H1 (cell line): ENCODE data around the gene TEF. TPM values are rescaled to one million over a fixed set of nuclear protein-coding genes. Genes with fewer than 3 reads are reported as not detected.
A peak's percentile ranks its signal among the peaks of the same experiment; 100 is the strongest.

Experiments used
- CTCF ChIA-PET: fragments of 300-600 bp; sonication (Branson Sonifier 250); formaldehyde crosslinking; loops from one replicate; lab custom pipeline; 2021; ENCODE audit not compliant: partially characterized antibody; lab: Charles Lee
- POLR2A ChIA-PET: fragments of 300-600 bp; sonication (Branson Sonifier 250); formaldehyde crosslinking; loops from one replicate; lab custom pipeline; 2021; ENCODE audit warnings: inconsistent platforms; ENCODE audit not compliant: partially characterized antibody; lab: Charles Lee
- DNase-seq, 2 experiments: peaks; one replicate each; pipeline versions ENCODE4 v3.0.0 to v3.0.0-alpha.2; 2010 to 2022; ENCODE audit warnings: low spot score in 2 of 2, low read depth in 1 of 2, mixed read lengths in 1 of 2
- FAIRE-seq: peaks from 2 replicates; lab custom pipeline; 2011; peaks lifted over from hg19 to GRCh38; lab: Jason Lieb, UNC
- H2AFZ ChIP-seq: 2 replicates; pipeline ENCODE4 v1.8.1; 2012; ENCODE audit warnings: low read length, inconsistent platforms
- H2AK5ac ChIP-seq: 2 replicates; pipeline ENCODE4 v1.6.1; 2013; ENCODE audit warnings: low read depth, low read length
- H2BK120ac ChIP-seq: replicated peaks from 2 replicates; pipeline ENCODE3; 2013; ENCODE audit warnings: low read depth, low read length, inconsistent platforms
- H2BK12ac ChIP-seq: 2 replicates; pipeline ENCODE4 v1.6.1; 2013; ENCODE audit warnings: low read depth, low read length
- H2BK15ac ChIP-seq: 2 replicates; pipeline ENCODE4 v1.6.1; 2013; ENCODE audit warnings: low read length
- H2BK20ac ChIP-seq: 2 replicates; pipeline ENCODE4 v1.6.1; 2013; ENCODE audit warnings: low read length
- H2BK5ac ChIP-seq: 2 replicates; pipeline ENCODE4 v1.6.1; 2013; ENCODE audit warnings: low read depth, low read length
- H3K14ac ChIP-seq: 2 replicates; pipeline ENCODE4 v1.6.1; 2013; ENCODE audit warnings: inconsistent platforms; ENCODE audit not compliant: insufficient read length
- H3K18ac ChIP-seq: 2 replicates; pipeline ENCODE4 v1.6.1; 2013; ENCODE audit warnings: low read length; ENCODE audit errors: extremely low read depth
- H3K23ac ChIP-seq: 2 replicates; pipeline ENCODE4 v1.6.1; 2013; ENCODE audit warnings: inconsistent platforms; ENCODE audit not compliant: insufficient read length
- H3K23me2 ChIP-seq: 2 replicates; pipeline ENCODE4 v1.6.1; 2013; ENCODE audit warnings: low read depth, low read length
- H3K27ac ChIP-seq: 2 replicates; pipeline ENCODE4 v1.6.1; 2011; ENCODE audit warnings: low read depth, low read length, inconsistent platforms
- H3K27me3 ChIP-seq, 4 experiments: replicated peaks in 1 of 4; 1 replicate in 1 of 4; 2 replicates in 3 of 4; pipeline versions ENCODE4 v1.6.1 to v1.8.1; 2011 to 2013; ENCODE audit warnings: low read length in 3 of 4, mild to moderate bottlenecking in 3 of 4, inconsistent platforms in 2 of 4, mixed read lengths in 2 of 4, moderate library complexity in 1 of 4; ENCODE audit not compliant: control insufficient read depth in 3 of 4, insufficient read depth in 3 of 4; ENCODE audit errors: extremely low read depth in 1 of 4
- H3K36me3 ChIP-seq, 4 experiments: 2 replicates each; pipeline versions ENCODE4 v1.6.1 to v1.8.1; 2011 to 2013; ENCODE audit warnings: mild to moderate bottlenecking in 4 of 4, low read length in 3 of 4, moderate library complexity in 2 of 4, control low read depth in 1 of 4, inconsistent platforms in 1 of 4; ENCODE audit not compliant: insufficient read depth in 4 of 4, control insufficient read depth in 2 of 4
- H3K4ac ChIP-seq: replicated peaks from 2 replicates; pipeline ENCODE3; 2013; ENCODE audit warnings: low read length, low read depth, mixed read lengths, inconsistent platforms; ENCODE audit not compliant: insufficient read length
- H3K4me1 ChIP-seq, 4 experiments: replicated peaks in 1 of 4; 1 replicate in 1 of 4; 2 replicates in 3 of 4; pipeline versions ENCODE4 v1.6.1 to v1.8.1; 2011 to 2013; ENCODE audit warnings: low read length in 3 of 4, inconsistent platforms in 2 of 4, mixed read lengths in 1 of 4; ENCODE audit not compliant: insufficient read depth in 4 of 4, control insufficient read depth in 3 of 4
- H3K4me2 ChIP-seq, 2 experiments: 2 replicates each; pipeline versions ENCODE4 v1.6.1 to v1.8.1; 2011 to 2013; ENCODE audit warnings: low read depth in 2 of 2, low read length in 2 of 2, control low read depth in 1 of 2, inconsistent platforms in 1 of 2, mild to moderate bottlenecking in 1 of 2; ENCODE audit not compliant: insufficient read depth in 1 of 2
- H3K4me3 ChIP-seq, 4 experiments: fragments of 200-600, 300-600 bp in 1 of 4; sonication (generic), shearing (Covaris generic), sonication (Bioruptor Twin) in 1 of 4; 2 replicates each; pipeline versions ENCODE4 v1.5.1 to v1.8.1; 2011 to 2016; ENCODE audit warnings: low read length in 4 of 4, low read depth in 3 of 4, control low read depth in 2 of 4, inconsistent platforms in 2 of 4, mild to moderate bottlenecking in 2 of 4, mixed read lengths in 1 of 4, moderate library complexity in 1 of 4; ENCODE audit not compliant: insufficient read depth in 2 of 4; ENCODE audit errors: extremely low read depth in 1 of 4
- H3K56ac ChIP-seq: replicated peaks from 2 replicates; pipeline ENCODE3; 2013; ENCODE audit warnings: low read depth, mild to moderate bottlenecking, mixed read lengths, low read length, inconsistent platforms; ENCODE audit not compliant: insufficient read length
- H3K79me1 ChIP-seq: 2 replicates; pipeline ENCODE4 v1.6.1; 2013; ENCODE audit warnings: low read depth, low read length, control low read depth
- H3K79me2 ChIP-seq, 2 experiments: 2 replicates each; pipeline versions ENCODE4 v1.6.1 to v1.8.1; 2012 to 2013; ENCODE audit warnings: low read length in 2 of 2, mild to moderate bottlenecking in 2 of 2, inconsistent platforms in 1 of 2; ENCODE audit not compliant: insufficient read depth in 2 of 2, control insufficient read depth in 1 of 2
- H3K9ac ChIP-seq, 4 experiments: replicated peaks in 1 of 4; 1 replicate in 1 of 4; 2 replicates in 3 of 4; pipeline versions ENCODE4 v1.6.1 to v1.8.1; 2011 to 2013; ENCODE audit warnings: low read depth in 3 of 4, low read length in 3 of 4, control low read depth in 2 of 4, mild to moderate bottlenecking in 2 of 4, moderate library complexity in 2 of 4, inconsistent platforms in 1 of 4; ENCODE audit errors: extremely low read depth in 1 of 4
- H3K9me3 ChIP-seq, 2 experiments: 2 replicates each; pipeline versions ENCODE4 v1.6.1 to v1.8.1; 2012 to 2013; ENCODE audit warnings: mild to moderate bottlenecking in 2 of 2, moderate library complexity in 2 of 2, control low read depth in 1 of 2, inconsistent platforms in 1 of 2, low read depth in 1 of 2, low read length in 1 of 2, mixed read lengths in 1 of 2; ENCODE audit not compliant: insufficient read depth in 2 of 2
- H4K20me1 ChIP-seq, 2 experiments: replicated peaks in 1 of 2; 2 replicates each; pipeline versions ENCODE3 to v1.8.1; 2011 to 2013; ENCODE audit warnings: inconsistent platforms in 2 of 2, low read length in 2 of 2, mild to moderate bottlenecking in 1 of 2; ENCODE audit not compliant: insufficient read depth in 2 of 2, control insufficient read depth in 1 of 2
- H4K5ac ChIP-seq: 2 replicates; pipeline ENCODE4 v1.6.1; 2013; ENCODE audit warnings: low read length, low read depth, mixed read lengths, inconsistent platforms; ENCODE audit not compliant: insufficient read length
- H4K8ac ChIP-seq: 2 replicates; pipeline ENCODE4 v1.8.0; 2013; ENCODE audit warnings: mild to moderate bottlenecking, moderate library complexity, low read length, inconsistent platforms; ENCODE audit not compliant: insufficient read depth; ENCODE audit errors: extremely low read depth
- H4K91ac ChIP-seq: replicated peaks from 2 replicates; pipeline ENCODE3; 2013; ENCODE audit warnings: low read length, mixed read lengths, inconsistent platforms; ENCODE audit not compliant: insufficient read length
- PHF8 ChIP-seq: fragments of 200-600 bp; sonication (generic); conservative IDR thresholded peaks from 2 replicates; pipeline ENCODE4 v1.7.1; 2012; ENCODE audit warnings: low read depth, mild to moderate bottlenecking, inconsistent platforms, low read length, moderate library complexity
- TAF1 ChIP-seq: IDR thresholded peaks from 2 replicates; pipeline ENCODE4 v1.6.1; 2011; ENCODE audit warnings: mild to moderate bottlenecking, low read depth, low read length
- WGBS, 2 experiments: shearing (Covaris generic) in 1 of 2; methylation state at CpG; one replicate each; pipeline versions ENCODE4 v1.1.6 to v1.1.7; 2013 to 2015; ENCODE audit warnings: low lambda C conversion rate in 2 of 2, mixed read lengths in 2 of 2, inconsistent platforms in 1 of 2, low coverage in 1 of 2, missing lambda C conversion rate in 1 of 2; ENCODE audit not compliant: insufficient replicate concordance in 2 of 2, insufficient coverage in 1 of 2, insufficient read length in 1 of 2; ENCODE audit errors: extremely low coverage in 1 of 2, missing lambda C conversion rate in 1 of 2; 5-methylcytosine and 5-hydroxymethylcytosine counted together
- polyA plus RNA-seq, 7 experiments: library from polyadenylated mRNA; depleted of rRNA in 3 of 7; stranded (reverse) in 5 of 7; unstranded in 2 of 7; fragments of >200 nt in 5 of 7; fragments of 200-250 nt in 2 of 7; gene quantifications; 1 replicate in 5 of 7; 2 replicates in 1 of 7; 4 replicates in 1 of 7; pipeline versions ENCODE4 v1.2.1 to v1.2.3, GENCODE V29; 2011 to 2013; ENCODE audit warnings: missing spikeins in 2 of 7, mixed read lengths in 2 of 7
- total RNA-seq: library from RNA; stranded (reverse); fragmentation: NEBNext Ultra II Directional; extraction: Animal tissue kit (Norgen Biotek cat#: 25700); gene quantifications from 2 replicates; pipeline ENCODE4 v1.2.1, GENCODE V29; 2021

The TEF gene
- total and polyA plus RNA-seq, 2 of the 8 experiments (the other 6 are each of a cell fraction or from before 2014, with no cell fraction given) = 7.4 to 9.0 TPM

DNA sequence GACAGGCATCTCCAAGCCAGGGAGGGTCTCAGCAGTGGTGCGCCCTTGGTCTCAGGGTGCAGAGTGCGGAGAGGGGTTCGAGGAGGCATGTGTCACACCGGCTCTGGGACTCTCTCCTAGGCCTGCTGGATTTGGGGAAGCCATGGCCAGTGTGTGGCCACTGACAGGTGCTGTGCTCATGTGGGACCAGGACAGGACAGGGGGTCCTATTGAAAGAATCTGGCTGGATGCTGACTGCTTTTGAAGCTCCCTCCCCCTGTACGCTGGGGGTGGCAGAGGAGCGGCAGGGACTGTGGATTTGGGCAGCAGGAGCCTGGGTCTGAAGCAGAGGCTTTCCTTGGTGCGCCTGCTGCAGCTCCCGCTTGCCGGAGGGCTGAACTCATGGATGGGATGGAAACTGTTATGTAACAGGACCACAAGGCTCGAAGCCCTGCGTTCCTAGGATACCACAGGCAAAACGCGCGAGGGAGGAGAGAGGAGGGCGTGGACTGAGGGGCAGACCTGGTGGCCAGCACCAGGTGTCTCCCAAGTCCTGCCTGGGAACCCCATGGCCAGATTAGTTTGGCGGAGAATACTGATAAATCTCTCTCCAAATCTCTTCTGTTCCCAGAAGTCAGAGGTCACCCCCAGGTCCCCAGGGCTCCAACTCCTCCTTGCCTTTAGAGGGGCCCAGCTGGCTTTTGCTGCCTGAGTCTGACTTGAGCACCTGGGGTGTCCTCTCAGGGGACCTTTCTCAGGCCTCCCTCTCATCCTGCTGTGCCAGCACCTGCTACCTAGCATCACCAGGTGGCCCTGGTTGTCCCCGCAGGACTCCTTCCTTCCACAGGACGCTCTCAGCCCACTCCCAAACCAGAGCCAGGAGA is 13.8 kb upstream of the TEF start:
- Histone ChIP-seq H3K79me1 (no peaks in the 10 kb centered on the region), H2BK20ac (0 out of 2 replicates have a peak overlapping the region, but pooled peaks have one; percentile 1)
- no peak for DNase-seq

More for the DNA sequence above, 13.8 kb upstream of the TEF start:
- Histone ChIP-seq H3K27ac (no peak overlapping the region), H3K9me3 (no peaks in the 10 kb centered on the region), H3K23ac (no peak overlapping the region), H3K4me2 (no peak overlapping the region), H2AFZ (no peak overlapping the region), H2BK12ac (peak overlapping the region; percentile 72; the same call in 1 of the 2 replicates), H2BK5ac (peak overlapping the region; percentile 9; the same call in 1 of the 2 replicates), H3K27me3 (no peaks in the 10 kb centered on the region; a peak in 1 of 7 replicates), H3K56ac (no peak overlapping the region), H3K36me3 (no peaks in the 10 kb centered on the region), H2BK15ac (no peak overlapping the region), H4K91ac (peak overlapping the region; percentile 15), H3K18ac (peak overlapping the region; percentile 5; the same call in 1 of the 2 replicates), H2BK120ac (no peak overlapping the region), H3K4ac (no peak overlapping the region), H3K9ac (no peak overlapping the region), H3K23me2 (no peaks in the 10 kb centered on the region), H4K8ac (no peak overlapping the region; the same call in 1 of the 2 replicates), H3K4me3 (no peak overlapping the region), H4K20me1 (no peaks in the 10 kb centered on the region), H4K5ac (no peak overlapping the region), H3K14ac (no peak overlapping the region), H3K79me2 (no peaks in the 10 kb centered on the region), H2AK5ac (no peak overlapping the region), H3K4me1 (peaks cover 9 to 22% (median 15%) of the 10 kb centered on the region in 4 experiments)
- ChIA-PET POLR2A (interaction anchor here (0.6 to 11.5 kb wide), 5 partner anchors 11 to 44 kb away, joined by 3 to 129 read pairs (median 4); partner anchors contain the start of gene TEF), CTCF (interaction anchor here (0.6 to 1.8 kb wide), 4 partner anchors 12 to 192 kb away, joined by 3 to 5 read pairs (median 4); no protein-coding TSS in a partner anchor)
- no peak for FAIRE-seq
- TF ChIP-seq PHF8 = no peak
- 0 out of 2 replicates have a peak, but pooled peaks have one; percentile 16 for TF ChIP-seq TAF1
- WGBS, 2 experiments = 88% methylated on average over 18 of the region's 18 CpGs; no CpG with 5 or more reads in 1 of the 2 experiments
